ENCODE data around the gene KIF16B.
"Not testable (repeated sequence)": the region's sequence is repeated elsewhere in the genome, so short reads cannot be mapped to it uniquely, and the experiment has no call there.

Gene KIF16B

DNA sequence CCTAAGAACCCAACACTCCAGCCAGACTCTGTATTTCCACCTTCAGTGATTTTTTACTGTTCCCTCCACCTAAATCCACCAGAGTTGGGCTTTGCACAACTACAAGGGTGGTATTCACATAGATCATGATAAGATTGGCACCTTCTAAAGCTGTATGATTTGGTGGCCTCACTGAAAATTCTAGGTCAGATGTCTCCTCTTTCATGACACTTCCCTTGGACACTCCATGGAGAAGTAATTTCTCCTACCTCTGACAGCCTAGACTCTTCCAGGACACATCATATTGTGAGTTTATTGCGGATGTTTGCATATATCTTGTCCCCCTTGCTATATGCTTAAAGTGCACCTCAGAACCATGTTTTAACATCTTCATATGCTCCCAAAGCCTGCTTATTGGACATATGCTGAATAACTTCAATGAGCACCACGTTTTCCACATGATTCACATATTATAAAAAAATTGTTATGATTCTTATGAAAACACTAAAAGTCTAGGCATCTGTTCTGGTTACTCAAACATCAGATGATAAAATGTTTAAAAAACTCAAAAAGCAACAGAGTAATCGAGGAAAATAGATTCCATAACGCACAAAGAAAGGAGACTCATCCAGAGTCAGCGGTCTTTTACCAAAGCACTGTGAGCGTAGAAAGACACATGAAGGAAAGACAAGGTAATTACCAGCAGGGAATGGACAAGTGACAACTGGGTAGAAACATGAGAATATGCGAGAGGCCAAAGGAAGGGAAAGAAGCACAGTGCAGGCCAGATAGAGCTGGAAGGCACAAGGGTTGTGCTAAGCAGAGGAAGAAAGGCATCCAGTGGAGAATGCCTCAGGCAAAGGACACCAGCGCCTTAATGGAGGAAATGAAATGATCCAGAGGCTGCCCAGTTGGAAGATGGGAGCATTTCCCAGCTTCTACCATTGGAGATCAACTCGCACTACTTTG is 46.5 kb downstream of the KIF16B start:
- DNase-seq (ENCODE audit: low read depth), result no peak

DNA sequence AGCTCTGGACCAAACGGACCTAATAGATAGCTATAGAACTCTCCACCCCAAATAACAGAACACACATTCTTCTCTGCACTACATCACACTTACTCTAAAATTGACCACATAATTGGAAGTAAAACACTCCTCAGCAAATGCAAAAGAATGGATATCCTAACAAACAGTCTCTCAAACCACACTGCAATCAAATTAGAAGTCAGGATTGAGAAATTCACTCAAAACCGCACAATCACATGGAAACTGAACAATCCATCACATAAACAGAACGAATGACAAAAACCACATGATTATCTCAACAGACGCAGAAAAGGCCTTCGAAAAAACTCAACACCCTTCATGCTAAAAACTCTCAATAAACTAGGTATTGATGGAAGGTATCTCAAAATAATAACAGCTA is 50.6 kb downstream of the KIF16B start:
- DNase-seq (ENCODE audit: low read depth), result not testable (repeated sequence)

DNA sequence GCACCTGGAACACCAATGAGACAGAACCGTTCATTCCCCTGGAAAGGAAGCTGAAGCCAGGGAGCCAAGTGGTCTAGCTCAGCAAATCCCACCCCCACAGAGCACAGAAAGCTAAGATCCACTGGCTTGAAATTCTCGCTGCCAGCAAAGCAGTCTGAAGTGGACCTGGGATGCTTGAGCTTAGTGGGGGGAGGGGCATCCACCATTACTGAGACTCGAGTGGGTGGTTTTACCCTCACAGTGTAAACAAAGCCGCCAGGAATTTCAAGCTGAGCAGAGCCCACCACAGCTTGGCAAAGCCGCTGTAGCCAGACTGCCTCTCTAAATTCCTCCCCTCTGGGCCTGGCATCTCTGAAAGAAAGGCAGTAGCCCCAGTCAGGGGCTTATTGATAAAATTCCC is 53.1 kb downstream of the KIF16B start:
- no peak for DNase-seq (ENCODE audit: low read depth)

DNA sequence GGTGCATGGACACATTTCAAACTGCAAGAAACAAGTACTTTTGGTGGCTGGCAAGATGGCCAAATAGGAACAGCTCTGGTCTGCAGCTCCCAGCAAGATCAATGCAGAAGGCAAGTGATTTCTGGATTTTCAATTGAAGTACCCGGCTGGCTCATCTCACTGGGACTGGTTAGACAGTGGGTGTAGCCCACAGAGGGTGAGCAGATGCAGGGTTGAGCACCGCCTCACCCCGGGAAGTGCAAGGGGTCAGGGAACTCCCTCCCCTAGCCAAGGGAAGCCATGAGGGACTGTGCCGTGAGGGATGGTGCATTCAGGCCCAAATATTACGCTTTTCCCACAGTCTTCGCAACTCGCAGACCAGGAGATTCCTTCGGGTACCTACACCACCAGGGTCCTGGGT is 53.6 kb downstream of the KIF16B start:
- not testable (repeated sequence) for DNase-seq (ENCODE audit: low read depth)

DNA sequence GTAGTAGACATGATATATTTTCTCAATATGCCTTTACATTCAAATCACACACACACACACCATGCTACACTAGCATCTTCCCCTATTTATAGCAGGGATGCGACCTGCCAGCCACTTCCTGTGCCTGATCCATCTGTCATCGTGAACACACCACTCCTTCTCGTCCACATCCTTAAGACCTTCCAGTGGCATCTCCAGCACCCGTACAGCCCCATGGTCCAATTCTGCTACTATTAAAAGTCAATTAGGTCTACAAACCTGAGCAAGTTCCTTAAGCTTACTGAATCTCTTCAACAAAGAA is 54.5 kb downstream of the KIF16B start:
- DNase-seq (ENCODE audit: low read depth), result no peak

DNA sequence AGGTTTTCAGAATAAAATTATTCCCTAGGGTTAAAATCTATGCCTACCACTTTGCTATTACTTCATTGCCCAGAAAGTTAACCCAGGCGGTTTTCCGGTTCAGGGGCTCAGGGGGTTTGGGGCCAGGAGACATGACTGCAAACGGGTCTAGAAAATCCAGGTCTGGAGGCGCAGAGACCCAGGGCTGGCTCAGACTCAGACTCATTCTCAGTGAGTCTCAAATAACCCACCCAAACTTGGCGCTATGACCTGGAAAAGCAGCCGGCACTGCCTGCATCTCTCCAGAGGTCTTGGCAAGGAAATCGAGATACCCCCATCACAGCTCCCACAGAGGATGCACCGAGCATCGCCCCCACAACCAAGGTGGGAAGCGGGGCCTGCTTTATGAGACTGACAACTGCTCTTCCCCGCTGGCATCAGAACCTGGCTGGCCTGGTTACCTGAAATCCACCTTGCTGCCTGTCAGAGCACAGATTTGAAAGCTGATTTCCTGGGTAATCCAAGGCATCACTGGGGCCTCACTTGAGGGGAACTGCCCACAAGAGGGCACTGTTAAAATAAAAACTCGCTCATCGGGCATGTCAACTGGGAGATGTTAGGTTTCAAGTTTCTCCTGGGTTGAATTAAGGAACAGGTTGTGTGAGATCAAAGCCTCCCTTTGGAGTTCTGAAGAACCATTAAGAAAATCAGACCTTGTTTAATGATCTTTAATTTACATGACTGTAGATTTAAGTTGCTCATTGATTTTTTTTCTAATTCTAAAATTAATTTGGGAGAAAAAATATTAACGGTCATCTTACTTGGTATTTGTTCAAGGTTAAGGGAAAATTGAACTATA is 55.1 kb downstream of the KIF16B start:
- peak; percentile 3 for DNase-seq (ENCODE audit: low read depth)

DNA sequence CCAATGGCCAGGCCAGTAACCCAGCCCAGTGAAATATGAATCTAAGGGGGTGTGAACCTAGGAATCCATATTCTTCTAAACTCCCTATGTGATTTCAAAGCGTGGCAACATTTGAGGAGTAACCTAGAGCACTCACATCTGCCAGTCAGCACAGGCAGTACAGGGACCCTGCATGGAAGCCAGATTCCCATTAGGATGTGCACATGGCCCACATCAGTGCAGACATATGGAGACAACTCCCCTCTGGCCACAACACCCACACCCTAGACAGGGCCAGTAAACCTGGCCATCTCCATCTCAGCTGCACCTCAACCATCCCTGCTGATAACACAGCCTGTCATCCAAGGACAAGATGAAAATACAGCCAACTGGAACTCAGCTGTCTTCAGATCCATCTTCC is 56.5 kb downstream of the KIF16B start:
- no peak for DNase-seq (ENCODE audit: low read depth)

DNA sequence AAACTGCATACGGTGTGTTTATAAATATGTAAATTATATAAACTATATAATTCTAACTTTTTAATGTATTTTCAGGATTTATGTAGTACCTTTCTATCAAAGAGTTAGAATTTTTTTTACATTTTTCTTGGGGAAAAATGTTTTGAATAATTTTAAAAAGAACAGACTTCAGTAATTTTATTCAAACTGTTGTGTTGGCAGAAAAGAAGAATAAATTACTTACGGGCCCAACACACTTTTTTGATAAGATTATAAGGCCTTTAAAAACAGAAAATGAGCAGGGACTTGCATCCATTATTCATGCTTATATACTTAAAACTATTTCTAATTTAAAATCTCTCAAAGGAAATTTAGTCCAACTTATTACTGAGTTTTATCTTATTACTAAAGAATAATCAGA is 58.2 kb downstream of the KIF16B start:
- no peak for DNase-seq (ENCODE audit: low read depth)

DNA sequence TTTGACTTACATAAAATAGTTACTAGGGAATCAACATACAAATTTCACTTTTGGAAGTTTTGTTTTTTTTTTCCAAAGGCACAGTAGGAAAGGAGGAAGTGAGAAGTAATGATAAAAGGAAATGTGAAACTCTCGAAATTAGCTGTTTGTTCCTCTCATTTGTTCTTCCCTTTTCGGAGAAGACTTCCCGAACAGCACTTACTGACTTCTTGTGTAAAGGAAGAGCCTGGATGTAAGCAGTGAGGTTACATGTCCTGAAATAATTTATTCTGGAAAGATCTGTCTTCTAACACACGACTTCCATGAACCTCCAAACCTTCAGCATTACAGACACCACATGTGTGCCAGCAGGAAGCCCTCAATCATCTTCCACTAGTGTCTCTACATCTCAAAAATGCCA is 59.1 kb downstream of the KIF16B start:
- no peak for DNase-seq (ENCODE audit: low read depth)

DNA sequence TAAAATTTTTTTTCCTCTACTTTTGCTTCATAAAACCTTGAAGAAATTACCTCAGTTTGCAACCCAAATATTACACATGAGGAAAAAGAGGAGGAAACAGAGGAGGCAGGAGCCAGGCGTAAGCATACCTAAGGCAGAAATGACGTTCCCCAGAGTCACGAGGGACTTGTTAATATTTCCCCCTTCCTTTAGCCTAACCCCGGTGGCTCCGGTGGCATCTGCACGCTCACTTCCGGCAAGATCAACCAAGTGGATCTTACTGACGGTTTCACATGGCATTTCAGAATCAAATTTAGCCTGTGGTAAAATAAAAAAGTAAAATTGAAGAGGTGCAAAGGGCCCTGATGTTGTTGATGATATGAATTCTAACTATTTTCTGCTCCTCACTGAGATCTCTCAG is 67.4 kb downstream of the KIF16B start:
- no peak for DNase-seq (ENCODE audit: low read depth)

DNA sequence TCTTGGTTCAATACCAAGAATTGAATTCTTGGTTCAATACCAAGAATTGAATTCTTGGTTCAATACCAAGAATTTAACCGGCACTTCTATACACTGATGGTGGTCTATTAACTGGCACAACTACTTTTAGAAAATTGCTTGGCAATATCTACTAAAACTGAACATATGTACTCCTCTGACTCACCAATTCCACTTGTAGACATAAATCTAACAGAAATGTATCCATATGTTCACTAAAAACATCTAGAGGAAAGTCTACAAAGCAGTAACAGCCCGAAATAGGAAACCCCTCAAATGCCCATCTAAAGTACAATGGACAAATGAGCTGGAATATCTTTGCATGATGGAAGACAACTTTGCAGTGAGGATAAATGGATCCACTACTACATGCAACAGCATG is 71.9 kb downstream of the KIF16B start:
- no peak for DNase-seq (ENCODE audit: low read depth)

DNA sequence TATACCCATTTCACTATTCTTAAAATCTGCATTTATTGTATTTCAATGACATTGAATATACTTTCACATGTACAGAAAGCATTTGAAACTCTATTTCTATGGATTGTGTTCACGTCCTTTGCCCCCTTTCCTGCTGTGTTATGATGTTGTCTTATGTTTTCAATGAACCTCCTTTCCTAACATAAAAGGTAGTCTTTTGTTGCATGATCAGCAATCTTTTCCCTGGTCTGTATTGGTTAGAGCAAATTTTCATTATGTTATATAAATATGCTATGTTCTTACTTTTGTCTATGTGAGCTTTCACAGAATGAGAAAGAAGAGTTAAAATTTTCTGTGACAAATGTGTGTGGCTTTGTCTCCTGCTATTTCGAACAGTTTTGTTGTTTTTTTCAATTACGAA is 73.1 kb downstream of the KIF16B start:
- DNase-seq (ENCODE audit: low read depth), result no peak

DNA sequence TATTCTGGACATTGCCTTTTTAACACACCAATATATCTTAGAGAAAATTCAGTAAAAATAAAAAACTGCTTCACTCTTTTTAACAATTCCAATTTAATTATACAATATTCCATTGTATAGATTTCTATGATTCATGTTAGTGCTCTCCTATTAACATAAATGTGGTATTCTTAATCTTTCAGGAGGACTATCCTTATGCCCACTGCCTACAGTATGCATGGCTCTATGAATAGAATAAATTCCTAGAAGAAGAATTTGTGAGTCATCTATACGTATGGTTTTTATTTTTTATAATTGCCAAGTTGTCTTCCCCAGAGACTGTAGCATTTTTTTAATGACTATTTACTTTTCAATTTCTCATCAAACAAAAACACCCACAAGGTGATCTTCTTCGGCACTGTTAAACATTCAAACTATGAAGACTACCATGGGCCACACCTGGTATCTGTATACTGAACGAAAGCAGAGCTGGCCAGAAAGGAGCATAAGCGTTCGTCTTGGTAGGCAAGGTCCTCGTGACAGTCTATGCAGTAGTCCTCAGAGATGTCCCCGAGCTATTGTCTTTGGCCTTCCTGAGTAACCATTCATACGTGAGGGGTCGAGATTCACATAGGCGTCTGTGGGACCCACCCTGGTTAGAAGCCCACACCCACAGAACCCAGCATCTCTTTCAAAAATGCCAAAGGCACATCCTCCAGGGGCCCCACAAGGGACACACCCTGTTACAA is 74.6 kb downstream of the KIF16B start:
- DNase-seq (ENCODE audit: low read depth), result no peak

DNA sequence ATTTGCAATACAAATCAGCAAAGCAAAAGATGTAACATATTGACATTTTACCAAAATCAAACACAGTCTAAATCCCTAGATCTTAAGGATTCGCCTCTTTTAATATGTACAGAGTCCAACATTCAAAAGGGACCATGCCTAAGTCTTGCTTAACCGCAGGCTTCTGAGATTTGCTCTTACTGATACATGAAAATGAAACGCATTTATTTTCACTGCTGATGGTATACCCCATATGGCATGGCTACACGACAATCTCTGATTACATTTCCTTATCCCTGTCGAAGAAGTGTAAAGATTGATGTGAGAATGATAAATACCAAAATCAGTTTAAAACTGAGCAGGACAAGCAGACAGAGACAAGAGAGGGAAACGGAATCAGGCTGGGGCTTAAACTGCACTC is 75.4 kb downstream of the KIF16B start:
- DNase-seq (ENCODE audit: low read depth), result no peak

DNA sequence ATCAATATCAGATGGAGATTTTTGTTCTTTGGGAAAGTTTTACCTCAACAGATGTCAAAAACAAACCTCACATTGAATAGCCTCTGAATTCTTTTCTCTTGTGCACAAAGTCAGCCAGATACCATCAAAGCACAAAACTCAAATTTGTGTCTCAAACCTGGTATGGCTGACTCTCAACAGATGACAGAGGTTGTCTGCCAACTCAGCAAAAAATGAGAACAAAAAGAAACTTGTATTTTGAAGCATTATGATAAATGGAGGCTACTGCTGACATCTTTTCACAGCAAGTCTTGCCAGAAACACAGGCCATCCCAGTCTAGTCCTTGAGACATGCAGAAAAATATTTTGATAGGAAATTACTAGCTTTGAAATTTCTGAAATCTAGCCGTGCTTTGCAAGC is 79.8 kb downstream of the KIF16B start:
- no peak for DNase-seq (ENCODE audit: low read depth)

DNA sequence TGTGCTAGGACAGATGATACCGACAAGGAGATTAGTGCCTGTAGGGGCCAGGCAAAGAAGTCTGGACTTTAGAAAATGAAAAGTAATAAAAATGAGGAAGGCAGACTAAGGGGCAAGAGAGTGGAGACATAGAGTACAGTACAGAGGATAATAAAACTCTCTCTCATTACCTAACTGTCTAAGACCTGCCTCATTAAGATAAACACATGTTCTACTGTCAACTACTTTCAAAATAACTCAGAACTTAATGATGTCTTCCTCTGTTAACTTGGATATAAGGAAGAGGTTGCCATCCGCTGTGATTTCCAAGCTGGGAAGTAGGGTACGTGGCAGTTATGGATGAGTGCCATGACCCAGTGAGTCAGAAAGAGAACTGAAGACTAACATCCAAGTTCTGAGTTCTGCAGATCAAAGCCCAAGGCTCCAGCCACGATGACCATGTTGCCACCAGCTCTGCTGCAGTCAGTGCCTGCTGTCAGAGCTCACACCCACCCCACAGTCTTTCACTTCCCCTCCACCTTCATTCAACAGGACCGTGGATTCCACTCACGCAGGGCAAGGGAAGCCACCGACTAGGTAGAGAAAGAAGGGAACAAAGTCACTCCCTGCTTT is 81.8 kb downstream of the KIF16B start:
- no peak for DNase-seq (ENCODE audit: low read depth)

DNA sequence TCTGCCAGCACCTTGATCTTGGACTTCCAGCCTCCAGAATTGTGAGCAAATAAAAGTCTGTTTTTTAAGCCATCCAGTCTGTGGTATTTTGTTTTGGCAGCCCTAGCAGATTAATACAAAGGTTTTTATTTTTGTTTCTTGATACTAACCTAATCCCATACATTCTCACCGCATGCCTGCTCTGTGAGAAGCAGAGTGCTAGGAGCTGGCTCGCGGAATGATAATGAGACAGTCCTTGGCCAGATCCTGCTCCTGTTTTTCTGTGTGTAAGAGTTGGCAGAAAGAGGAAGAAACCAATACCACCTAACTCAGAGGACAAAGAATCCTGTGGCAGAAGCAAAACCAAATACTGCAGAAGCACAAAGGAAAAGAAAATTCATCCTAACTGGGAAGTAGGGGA is 82.6 kb downstream of the KIF16B start:
- no peak for DNase-seq (ENCODE audit: low read depth)

DNA sequence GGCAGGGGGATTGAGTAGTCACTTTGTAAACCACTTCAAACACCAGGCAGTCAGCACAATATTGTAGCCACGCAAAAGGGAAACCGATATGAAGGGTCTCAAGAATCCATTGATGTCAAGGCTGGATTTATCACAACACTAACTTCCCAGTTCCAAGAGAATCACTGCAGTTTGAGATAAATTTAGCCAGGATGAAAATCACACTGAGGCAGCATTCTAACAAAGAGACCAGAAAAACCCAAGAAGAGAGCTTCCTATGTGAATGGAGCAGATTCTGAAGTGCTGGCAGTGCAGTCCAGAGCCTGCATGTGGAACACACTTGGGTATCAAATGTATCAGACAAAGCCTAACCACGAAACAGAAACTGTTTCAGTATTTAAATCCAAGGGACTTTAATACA is 84.6 kb downstream of the KIF16B start:
- DNase-seq (ENCODE audit: low read depth), result no peak

DNA sequence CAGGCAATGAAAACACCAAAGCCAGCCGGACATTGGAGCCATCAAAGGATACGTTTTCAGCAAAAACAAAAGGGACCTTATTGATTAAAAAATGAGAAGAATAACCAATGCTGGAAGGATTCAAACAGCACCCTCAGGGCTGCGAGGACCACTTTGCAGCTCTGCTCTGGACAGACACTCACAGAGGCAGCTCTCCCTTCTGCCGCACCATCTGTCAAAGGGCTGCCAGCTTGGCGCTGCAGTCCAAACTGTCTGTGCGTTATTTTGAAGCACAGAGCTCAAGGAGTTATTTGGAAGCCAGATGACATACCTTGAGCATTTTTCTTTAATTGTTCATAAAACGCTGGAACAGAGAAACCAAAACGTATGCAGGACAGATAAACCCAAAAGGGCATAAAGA is 85.2 kb downstream of the KIF16B start:
- no peak for DNase-seq (ENCODE audit: low read depth)

DNA sequence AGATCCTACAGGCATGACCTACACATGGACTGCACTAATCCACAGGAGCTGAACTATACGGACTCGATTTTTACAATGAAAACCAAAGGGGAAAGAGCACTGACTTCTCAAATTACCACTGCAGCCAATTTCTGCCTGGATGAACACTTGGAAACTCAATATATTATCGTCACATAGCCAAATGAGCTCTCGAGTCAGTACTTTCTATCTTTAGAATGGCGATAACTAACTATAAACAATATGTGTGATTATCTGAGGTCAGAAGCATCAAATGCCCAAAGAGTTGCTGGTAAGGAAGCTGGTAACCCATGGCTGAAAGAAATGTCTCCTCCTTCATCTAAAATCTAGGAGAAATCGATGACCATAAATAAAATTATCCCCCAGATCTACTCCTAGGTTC is 86.7 kb downstream of the KIF16B start:
- no peak for DNase-seq (ENCODE audit: low read depth)

DNA sequence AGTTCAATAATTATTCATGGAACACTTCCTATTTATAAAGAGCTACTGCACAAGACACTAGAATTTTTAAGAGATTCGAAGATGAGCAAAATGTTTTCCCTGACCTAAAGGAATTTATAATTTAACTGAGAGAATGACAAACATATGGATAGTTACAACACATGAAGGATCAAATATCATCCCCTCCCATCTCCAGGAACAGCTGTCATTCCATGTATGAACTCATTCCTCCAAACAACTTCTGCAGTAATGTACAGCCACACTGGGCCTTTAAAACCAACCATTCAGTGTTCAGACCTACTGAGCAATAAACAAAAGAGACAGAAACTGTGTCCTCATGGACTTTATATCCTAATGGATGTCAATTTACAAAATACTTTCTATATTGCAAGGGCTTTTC is 87.8 kb downstream of the KIF16B start:
- no peak for DNase-seq (ENCODE audit: low read depth)

DNA sequence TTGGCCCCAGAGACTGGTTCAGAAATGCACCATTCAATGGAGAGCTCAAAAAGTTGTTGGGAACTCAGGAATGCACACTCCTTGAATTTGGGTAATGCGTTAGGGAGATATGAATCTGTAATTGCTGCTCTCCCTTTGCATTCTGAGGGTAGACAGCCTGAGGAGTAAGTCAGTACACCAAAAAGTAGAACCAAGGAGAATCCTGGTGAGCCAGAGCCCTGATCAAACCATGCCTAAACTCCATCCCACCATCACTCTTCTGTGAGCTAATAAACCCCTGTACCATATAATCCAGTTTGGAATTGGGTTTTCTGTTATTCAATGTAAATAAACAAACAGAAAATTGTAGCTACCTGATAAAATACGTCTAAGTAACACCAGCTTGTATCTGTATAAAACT is 90.2 kb downstream of the KIF16B start:
- no peak for DNase-seq (ENCODE audit: low read depth)
